ENCODE data around the gene ST7.

ST7 gene

DNA sequence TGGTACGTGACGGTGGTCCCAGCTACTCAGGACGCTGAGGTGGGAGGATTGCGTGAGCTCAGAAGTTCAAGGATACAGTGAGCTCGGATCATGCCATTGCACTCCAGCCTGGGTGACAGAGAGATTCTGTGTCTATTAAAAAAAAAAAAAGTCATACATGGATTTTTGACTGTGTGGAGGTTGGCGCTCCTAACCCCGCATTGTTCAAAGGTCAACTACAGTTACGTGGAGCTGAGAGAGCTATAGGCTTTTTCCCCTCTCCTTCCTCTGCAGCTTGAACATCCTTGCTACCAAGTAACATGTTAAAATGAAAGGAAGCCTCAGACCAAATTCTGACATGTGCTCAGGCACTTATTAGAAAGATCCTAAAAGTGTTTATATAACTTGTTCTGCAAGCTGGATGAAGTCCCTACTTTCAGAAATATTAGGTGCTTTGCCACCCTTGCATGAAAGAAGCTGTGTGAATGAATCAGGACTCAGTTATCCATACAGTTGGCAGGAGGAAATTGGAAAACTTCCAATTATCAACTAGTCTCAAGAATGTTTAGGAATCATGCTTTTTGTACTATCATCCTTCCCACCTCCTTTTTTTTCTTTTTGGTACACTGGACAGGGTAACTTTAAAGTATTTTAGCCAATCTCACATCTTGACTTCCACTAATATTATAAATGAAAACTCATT lies 12.5 kb upstream of the ST7 start:
- Histone ChIP-seq H3K4me3 (no peak overlapping the region), H3K9ac (ENCODE audit: insufficient read length) (no peak overlapping the region), H3K36me3 (ENCODE audit: insufficient read depth, low read length) (no peaks in the 10 kb centered on the region), H3K9me3 (ENCODE audit: low read depth, low read length) (no peaks in the 10 kb centered on the region), H3K27ac (no peak overlapping the region)
- TF ChIP-seq POLR2AphosphoS5 (IDR thresholded peaks at IDR 0.05; ENCODE audit: borderline replicate concordance, low read depth, low read length) (no peak), FOXP2 (optimal IDR thresholded peaks at IDR 0.05; ENCODE audit: control extremely low read depth, extremely low read length, insufficient read depth) (no peak), EZH2 (IDR thresholded peaks at IDR 0.05) (no peak)
- DNase-seq (ENCODE audit: low read depth, low spot score), result no peak

DNA sequence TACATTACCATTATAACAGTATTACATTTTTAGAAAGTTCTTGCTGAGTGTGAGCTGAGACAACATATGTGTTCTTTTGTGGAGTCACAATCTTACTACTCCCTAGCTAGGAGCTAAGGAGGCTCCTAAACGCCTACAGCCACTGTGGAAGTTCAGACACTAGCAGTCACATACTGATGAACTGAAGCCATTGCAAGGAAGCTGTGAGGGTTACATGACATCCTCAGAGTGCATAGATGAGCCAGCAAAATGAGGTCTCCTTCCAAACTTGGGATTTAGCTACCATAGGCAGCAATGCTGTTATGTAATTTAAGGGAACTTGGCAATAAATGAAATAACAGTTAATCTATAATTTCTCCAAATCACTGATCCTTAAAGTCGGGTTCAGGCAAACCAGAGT lies 10.8 kb upstream of the ST7 start:
- no peak for DNase-seq (ENCODE audit: low read depth, low spot score)
- Histone ChIP-seq H3K9me3 (ENCODE audit: low read depth, low read length) (no peaks in the 10 kb centered on the region), H3K9ac (ENCODE audit: insufficient read length) (no peak overlapping the region), H3K27ac (no peak overlapping the region), H3K36me3 (ENCODE audit: insufficient read depth, low read length) (no peaks in the 10 kb centered on the region), H3K4me3 (no peak overlapping the region)
- TF ChIP-seq POLR2AphosphoS5 (IDR thresholded peaks at IDR 0.05; ENCODE audit: borderline replicate concordance, low read depth, low read length) (no peak), EZH2 (IDR thresholded peaks at IDR 0.05) (no peak), FOXP2 (optimal IDR thresholded peaks at IDR 0.05; ENCODE audit: control extremely low read depth, extremely low read length, insufficient read depth) (no peak)

DNA sequence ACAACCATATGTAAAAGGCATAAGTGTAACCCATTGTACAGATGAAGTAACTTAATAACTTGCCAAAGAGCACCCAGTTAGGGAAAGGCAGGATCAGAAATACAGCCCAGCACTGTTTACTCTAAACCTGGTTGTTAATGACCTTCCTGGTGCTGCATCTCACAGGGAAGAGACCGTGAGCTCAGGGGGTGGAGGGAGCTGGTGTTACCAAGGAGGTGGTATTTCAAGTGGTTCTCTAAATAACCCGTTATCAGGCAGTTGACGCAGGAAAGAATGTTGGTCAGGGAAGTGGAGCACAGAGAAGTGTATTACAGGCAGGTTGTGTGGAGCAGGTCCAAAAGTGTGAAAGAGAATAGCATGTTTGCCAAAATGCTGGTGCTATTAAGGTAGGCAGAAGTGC lies 4.4 kb upstream of the ST7 start:
- no peak for DNase-seq (ENCODE audit: low read depth, low spot score)
- H3K27ac ChIP-seq, result no peak overlapping the region
- TF ChIP-seq EZH2 (IDR thresholded peaks at IDR 0.05) (no peak), FOXP2 (optimal IDR thresholded peaks at IDR 0.05; ENCODE audit: control extremely low read depth, extremely low read length, insufficient read depth) (no peak), POLR2AphosphoS5 (IDR thresholded peaks at IDR 0.05; ENCODE audit: borderline replicate concordance, low read depth, low read length) (no peak)
- H3K9me3 ChIP-seq (ENCODE audit: low read depth, low read length), result no peaks in the 10 kb centered on the region
- H3K4me3 ChIP-seq, result no peak overlapping the region
- H3K9ac ChIP-seq (ENCODE audit: insufficient read length), result no peak overlapping the region
- no peaks in the 10 kb centered on the region for H3K36me3 ChIP-seq (ENCODE audit: insufficient read depth, low read length)

- Histone ChIP-seq H3K9ac (ENCODE audit: insufficient read length) (no peak overlapping the region), H3K36me3 (ENCODE audit: insufficient read depth, low read length) (no peaks in the 10 kb centered on the region), H3K4me3 (no peak overlapping the region), H3K27ac (peak overlapping the region; percentile 54; the same call in 1 of the 2 replicates), H3K9me3 (ENCODE audit: low read depth, low read length) (no peaks in the 10 kb centered on the region)
- no peak for TF ChIP-seq FOXP2 (optimal IDR thresholded peaks at IDR 0.05; ENCODE audit: control extremely low read depth, extremely low read length, insufficient read depth)
- TF ChIP-seq POLR2AphosphoS5 (IDR thresholded peaks at IDR 0.05; ENCODE audit: borderline replicate concordance, low read depth, low read length), result no peak
- no peak for TF ChIP-seq EZH2 (IDR thresholded peaks at IDR 0.05)
- DNase-seq (ENCODE audit: low read depth, low spot score), result no peak
Observed at GRCh38 chr7:116949941-116950801, 3.1 kb upstream of the ST7 start.

GRCh38 chr7:116950889-116951351 lies 2.4 kb upstream of the ST7 start:
- peak overlapping the region; percentile 54; the same call in 1 of the 2 replicates for H3K27ac ChIP-seq
- H3K9me3 ChIP-seq (ENCODE audit: low read depth, low read length), result no peaks in the 10 kb centered on the region
- TF ChIP-seq FOXP2 (optimal IDR thresholded peaks at IDR 0.05; ENCODE audit: control extremely low read depth, extremely low read length, insufficient read depth) (no peak), POLR2AphosphoS5 (IDR thresholded peaks at IDR 0.05; ENCODE audit: borderline replicate concordance, low read depth, low read length) (no peak), EZH2 (IDR thresholded peaks at IDR 0.05) (no peak)
- DNase-seq (ENCODE audit: low read depth, low spot score), result no peak
- H3K9ac ChIP-seq (ENCODE audit: insufficient read length), result no peak overlapping the region
- no peak overlapping the region for H3K4me3 ChIP-seq
- no peaks in the 10 kb centered on the region for H3K36me3 ChIP-seq (ENCODE audit: insufficient read depth, low read length)

GRCh38 chr7:116951366-116952292 lies 1.7 kb upstream of the ST7 start:
- Histone ChIP-seq H3K36me3 (ENCODE audit: insufficient read depth, low read length) (no peaks in the 10 kb centered on the region), H3K9me3 (ENCODE audit: low read depth, low read length) (no peaks in the 10 kb centered on the region), H3K27ac (no peak overlapping the region; the same call in 1 of the 2 replicates), H3K4me3 (no peak overlapping the region), H3K9ac (ENCODE audit: insufficient read length) (no peak overlapping the region)
- TF ChIP-seq POLR2AphosphoS5 (IDR thresholded peaks at IDR 0.05; ENCODE audit: borderline replicate concordance, low read depth, low read length) (no peak), EZH2 (IDR thresholded peaks at IDR 0.05) (no peak), FOXP2 (optimal IDR thresholded peaks at IDR 0.05; ENCODE audit: control extremely low read depth, extremely low read length, insufficient read depth) (no peak)
- DNase-seq (ENCODE audit: low read depth, low spot score), result no peak

DNA sequence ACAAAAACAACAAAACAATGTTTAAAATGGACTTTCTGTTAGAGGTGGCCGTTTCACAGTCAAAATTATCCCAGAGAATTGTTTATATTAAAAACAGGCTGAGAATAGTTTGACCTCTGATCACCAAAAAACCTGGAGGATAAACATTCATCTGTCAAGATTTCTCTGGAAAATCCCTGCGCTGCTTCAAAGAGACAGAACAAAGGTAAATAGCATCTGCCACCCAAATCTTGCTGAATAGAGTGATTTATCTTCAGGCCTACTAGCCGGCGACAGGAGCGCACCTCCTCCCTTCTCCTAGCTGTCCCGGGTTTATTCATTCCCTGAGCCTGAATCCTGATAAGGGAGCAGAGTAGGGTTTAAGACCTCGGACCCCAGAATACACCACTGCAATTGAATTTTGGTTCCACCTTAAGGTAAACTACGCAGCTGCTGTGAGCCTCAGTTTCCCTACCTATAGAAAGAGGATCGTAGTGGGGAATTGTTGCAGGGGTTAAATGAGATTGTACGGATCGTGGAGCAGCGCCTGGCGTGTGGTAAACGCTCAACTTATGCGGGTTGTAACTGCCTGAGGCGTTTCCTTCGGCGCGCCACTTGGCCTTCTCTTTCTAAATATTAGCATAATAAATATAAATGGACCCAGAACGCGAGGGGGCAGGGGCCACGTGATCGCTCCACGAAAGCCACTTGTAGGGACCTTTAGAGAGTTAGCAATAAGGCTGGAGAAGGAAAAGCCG lies 498 bp upstream of the ST7 start:
- no peak for DNase-seq (ENCODE audit: low read depth, low spot score)

More for the DNA sequence above, 498 bp upstream of the ST7 start:
- Histone ChIP-seq H3K36me3 (ENCODE audit: insufficient read depth, low read length) (no peaks in the 10 kb centered on the region), H3K9me3 (ENCODE audit: low read depth, low read length) (no peaks in the 10 kb centered on the region), H3K27ac (peak overlapping the region; percentile 89), H3K4me3 (peak overlapping the region; percentile 98), H3K9ac (ENCODE audit: insufficient read length) (peak overlapping the region; percentile 91)
- TF ChIP-seq EZH2 (IDR thresholded peaks at IDR 0.05) (no peak), FOXP2 (optimal IDR thresholded peaks at IDR 0.05; ENCODE audit: control extremely low read depth, extremely low read length, insufficient read depth) (no peak), POLR2AphosphoS5 (IDR thresholded peaks at IDR 0.05; ENCODE audit: borderline replicate concordance, low read depth, low read length) (peak; percentile 38; the same call in 1 of the 2 replicates)

All from SK-N-MC (cell line).